Measurements from ENCODE around the gene RPS16.
A peak's percentile ranks its signal among the peaks of the same experiment; 100 is the strongest.

RPS16 gene

DNA sequence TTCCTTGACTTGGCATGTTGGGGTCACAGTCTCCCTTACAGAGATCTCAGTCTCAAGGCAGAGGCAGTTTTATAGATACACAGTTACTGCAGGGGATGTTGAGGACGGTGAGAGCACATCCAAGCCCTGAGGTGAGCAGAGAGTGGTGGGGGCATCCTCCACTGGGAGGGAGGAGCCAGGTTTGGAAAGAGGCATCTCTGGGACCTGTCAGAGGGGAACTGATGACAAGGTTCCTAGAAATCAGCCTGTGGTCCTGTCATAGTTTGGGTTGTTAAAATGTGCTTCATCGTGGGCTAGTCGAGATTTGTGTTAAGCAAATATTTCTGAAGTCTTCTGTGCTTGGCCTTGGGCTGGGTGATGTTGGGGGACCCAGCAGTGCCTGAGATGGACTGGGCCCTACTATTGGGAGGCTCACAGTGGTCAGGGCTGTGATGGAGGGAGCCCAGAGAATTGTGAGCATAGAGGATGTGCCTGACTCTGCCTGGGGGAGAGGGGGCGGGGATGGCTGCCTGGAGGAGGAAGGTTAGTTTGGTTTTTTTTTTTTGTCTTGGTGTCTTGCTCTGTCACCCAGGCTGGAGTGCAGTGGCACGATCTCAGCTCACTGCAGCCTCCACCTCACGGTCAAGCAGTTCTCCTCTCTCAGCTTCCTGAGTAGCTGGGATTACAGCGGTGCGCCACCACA is 13.5 kb upstream of the RPS16 start:
- DNase-seq (ENCODE audit: low read depth in 2 of 3, low spot score in 1 of 3): no peak

- DNase-seq (ENCODE audit: low read depth in 2 of 3, low spot score in 1 of 3): no peak
Observed at GRCh38 chr19:39448271-39448670, 12.5 kb upstream of the RPS16 start.

- no peak for DNase-seq (ENCODE audit: low read depth in 2 of 3, low spot score in 1 of 3)
Observed at GRCh38 chr19:39446365-39447084, 10.8 kb upstream of the RPS16 start.

- peak; percentile 95 to 98 (median 97) for DNase-seq (ENCODE audit: low read depth in 2 of 3, low spot score in 1 of 3)
Observed at GRCh38 chr19:39445196-39446111, 9.7 kb upstream of the RPS16 start, which contains the start of gene SUPT5H. TSS of gene SUPT5H (plus strand) at chr19:39445582. CDS start at chr19:39445891, 309 bp downstream.

DNA sequence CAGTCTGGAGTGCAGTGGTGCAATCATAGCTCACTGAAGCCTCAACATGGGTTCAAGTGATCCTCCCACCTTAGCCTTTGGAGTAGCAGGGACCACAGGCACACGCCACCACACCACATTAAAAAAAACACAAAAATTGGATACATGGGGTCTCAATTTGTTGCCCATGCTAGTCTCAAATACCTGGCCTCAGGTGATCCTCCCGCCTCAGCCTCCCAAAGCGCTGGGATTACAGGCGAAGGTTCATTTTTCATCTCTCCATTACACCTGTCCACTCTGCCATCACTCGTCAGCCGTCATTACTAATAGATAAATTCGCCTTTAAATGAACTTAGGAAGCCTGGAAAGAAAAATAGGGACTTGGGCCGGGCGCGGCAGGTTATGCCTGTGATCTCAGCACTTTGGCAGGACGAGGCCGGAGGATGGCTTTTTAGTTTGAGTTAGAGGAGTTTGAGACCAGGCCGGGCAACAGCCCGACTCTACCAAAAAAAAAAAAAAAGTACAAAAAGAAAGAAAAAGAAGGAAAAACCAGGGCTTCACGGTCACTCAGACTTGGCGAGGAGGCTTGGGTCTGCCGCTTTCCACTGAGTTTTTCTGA is 8.9 kb upstream of the RPS16 start:
- no peak for DNase-seq (ENCODE audit: low read depth in 2 of 3, low spot score in 1 of 3)

- DNase-seq (ENCODE audit: low read depth in 2 of 3, low spot score in 1 of 3): no peak
Observed at GRCh38 chr19:39438270-39438934, 2.7 kb upstream of the RPS16 start.

DNA sequence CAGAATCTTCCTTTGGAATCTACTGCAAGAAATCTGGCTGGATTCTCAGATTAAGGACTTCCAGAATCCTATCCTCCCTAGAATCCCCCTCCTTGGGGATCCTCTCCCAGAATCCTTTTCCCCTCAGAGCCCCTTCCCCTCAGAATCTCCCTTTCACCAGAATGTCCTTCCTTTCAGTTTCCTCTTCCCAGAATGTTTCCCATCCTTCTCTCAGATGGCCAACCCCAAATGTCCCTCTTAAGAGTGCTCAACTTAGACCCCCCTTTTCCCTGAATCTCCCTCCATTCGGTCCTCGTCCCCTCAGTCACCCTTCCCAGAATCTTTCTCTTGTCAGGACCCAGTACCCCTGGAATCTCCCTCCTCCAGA is 584 bp upstream of the RPS16 start:
- DNase-seq (ENCODE audit: low read depth in 2 of 3, low spot score in 1 of 3): no peak

- DNase-seq (ENCODE audit: low read depth in 2 of 3, low spot score in 1 of 3): no peak
Observed at GRCh38 chr19:39434123-39435076, 1.3 kb downstream of the RPS16 start.

DNA sequence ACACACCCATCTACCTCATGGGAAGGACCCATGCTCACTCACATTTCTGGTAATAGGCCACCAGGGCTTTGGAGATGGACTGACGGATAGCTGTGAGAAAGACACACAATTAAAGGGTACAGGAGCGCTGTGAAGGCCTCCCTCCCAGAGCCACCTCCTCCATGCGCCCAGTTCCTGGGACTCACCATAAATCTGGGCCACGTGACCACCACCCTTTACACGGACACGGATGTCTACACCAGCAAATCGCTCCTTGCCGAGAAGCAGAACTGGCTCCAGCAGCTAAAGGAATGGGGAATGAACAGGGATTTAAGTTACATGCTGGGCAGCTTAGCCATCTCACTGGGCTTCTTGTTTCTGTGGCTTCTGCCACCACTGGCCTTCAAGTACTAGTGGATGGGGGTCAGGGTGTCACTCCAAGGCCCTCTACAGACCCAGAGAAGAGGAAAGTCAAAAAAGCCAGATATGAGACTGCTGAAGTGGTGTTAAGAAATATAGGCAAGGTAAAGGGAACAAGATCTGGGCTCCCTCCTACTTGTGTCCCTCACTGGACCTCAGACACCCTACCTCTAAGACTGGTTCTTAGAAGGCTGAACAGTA is 2.2 kb downstream of the RPS16 start:
- no peak for DNase-seq (ENCODE audit: low read depth in 2 of 3, low spot score in 1 of 3)

GRCh38 chr19:39432677-39433025 is 3.1 kb downstream of the RPS16 start:
- no peak for DNase-seq (ENCODE audit: low read depth in 2 of 3, low spot score in 1 of 3)

DNA sequence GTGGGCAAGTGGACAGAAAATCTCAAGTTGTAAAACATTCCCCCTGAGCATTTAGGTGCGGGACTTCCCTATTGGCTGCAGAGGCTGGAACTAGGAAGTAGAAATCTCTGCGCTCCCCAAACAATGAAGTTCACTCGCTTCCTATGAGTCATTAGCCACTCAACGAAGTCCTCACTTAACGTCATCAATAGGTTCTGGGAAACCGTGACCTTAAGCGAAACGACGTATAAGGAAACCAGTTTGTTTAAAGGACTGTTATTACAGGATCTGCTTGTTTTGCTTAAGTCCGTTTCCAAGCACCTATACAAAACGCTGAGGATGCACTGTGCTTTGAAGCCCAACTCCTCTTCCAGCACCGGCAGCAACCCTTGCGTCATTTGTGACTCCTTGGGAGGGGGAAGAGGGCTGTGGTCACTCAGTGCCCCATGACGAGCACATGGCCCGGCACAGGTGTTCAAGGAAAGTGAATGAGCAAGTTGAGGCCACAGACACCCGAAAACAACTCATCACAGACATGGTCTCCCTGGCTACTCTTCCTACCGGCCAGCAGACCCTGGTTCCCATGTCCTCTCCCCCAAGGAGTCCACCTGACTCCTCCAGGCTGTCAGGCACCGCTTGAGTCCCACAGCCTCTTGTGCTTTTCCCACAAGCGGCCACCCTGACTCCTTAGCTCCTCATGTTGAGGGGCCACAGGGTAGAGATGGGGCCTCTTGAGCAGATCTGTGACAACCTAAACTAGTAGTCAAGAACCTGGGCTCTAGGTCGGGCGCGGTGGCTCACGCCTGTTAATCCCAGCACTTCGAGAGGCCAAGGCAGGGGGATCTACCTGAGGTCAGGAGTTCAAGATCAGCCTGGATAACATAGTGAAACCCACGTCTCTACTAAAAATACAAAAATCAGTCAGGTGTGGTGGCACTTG is 4.8 kb downstream of the RPS16 start:
- peak in 2 of 3 donors; percentile 67 to 70 for DNase-seq (ENCODE audit: low read depth in 2 of 3, low spot score in 1 of 3)

GRCh38 chr19:39428283-39429112 is 7.3 kb downstream of the RPS16 start:
- DNase-seq (ENCODE audit: low read depth in 2 of 3, low spot score in 1 of 3): no peak

DNA sequence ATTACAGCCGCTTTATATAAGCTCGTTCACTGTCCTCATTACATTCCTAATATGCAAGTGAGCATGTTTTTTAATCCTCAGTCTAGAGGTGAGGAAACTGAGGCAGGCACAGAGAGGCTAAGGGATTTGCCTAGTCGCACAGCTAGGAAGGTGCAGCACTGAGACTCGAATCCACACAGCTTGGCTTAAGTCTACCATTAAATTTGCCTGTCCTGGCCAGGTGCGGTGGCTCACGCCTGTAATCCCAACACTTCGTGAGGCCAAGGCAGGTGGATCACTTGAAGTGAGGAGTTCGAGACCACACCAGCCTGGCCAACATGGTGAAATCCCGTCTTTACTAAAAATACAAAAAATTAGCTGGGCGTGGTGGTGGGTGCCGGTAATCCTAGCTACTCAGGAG is 8.0 kb downstream of the RPS16 start:
- DNase-seq (ENCODE audit: low read depth in 2 of 3, low spot score in 1 of 3): no peak

GRCh38 chr19:39426170-39426569 is 9.6 kb downstream of the RPS16 start:
- DNase-seq (ENCODE audit: low read depth in 2 of 3, low spot score in 1 of 3): no peak

DNA sequence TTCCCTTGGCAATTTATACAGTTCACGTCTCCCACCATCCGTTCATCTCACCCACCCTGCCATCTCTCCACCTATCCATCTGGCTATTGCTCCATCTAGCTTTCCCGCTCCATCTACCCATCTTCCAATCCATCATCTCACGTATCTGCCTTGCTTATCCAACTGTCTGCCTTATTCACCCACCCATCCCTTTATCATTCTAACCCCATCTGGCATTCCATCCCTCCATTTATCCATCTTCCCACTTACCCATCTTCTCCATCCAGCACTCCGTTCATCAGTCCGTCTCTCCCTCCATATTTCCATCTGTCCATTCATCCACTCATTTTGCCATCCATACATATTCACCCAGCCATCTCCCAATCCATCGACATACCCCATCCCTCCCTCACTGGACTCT is 10.0 kb downstream of the RPS16 start:
- no peak for DNase-seq (ENCODE audit: low read depth in 2 of 3, low spot score in 1 of 3)

DNA sequence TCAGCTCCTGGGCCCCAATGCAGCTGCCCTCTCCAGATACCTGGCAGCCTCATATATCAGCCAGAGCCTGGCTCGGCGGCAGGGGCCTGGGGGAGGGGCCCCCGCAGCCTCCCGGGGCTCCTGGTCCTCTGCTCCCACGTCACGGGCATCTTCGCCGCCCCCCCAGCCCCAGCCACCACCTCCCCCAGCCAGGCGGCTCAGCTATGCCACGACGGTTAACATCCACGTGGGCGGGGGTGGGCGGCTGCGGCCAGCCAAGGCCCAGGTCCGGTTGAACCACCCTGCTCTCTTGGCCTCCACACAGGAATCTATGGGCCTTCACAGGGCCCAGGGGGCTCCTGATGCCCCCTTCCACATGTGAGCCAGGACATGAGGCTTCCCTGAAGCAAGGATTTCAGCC is 10.8 kb downstream of the RPS16 start:
- DNase-seq (ENCODE audit: low read depth in 2 of 3, low spot score in 1 of 3): no peak
